Loucy (cell line): ENCODE data around the gene DRD1.

ENCODE experiments used
- H2AFZ ChIP-seq: fragments of 200-600 bp; sonication (generic); 2 replicates; pipeline ENCODE4 v1.6.0; 2016; ENCODE audit warnings: antibody characterized with exemption, mild to moderate bottlenecking, low read length, moderate library complexity
- H3F3A ChIP-seq: fragments of 200-600 bp; 2 replicates; pipeline ENCODE4 v1.6.0; 2016; ENCODE audit warnings: antibody characterized with exemption, low read depth, mild to moderate bottlenecking
- H3K27me3 ChIP-seq: fragments of 200-600 bp; sonication (generic); 2 replicates; pipeline ENCODE4 v1.6.1; 2014; ENCODE audit warnings: low read length, mild to moderate bottlenecking; ENCODE audit not compliant: insufficient read depth, poor library complexity, severe bottlenecking
- H3K36me3 ChIP-seq: fragments of 200-600 bp; sonication (generic); 2 replicates; pipeline ENCODE4 v1.6.1; 2016; ENCODE audit warnings: low read length; ENCODE audit not compliant: insufficient read depth
- H3K4me1 ChIP-seq: fragments of 200-600 bp; sonication (generic); 2 replicates; pipeline ENCODE4 v1.5.1; 2014; ENCODE audit warnings: low read length, mild to moderate bottlenecking; ENCODE audit not compliant: insufficient read depth, poor library complexity, severe bottlenecking
- H3K4me2 ChIP-seq: fragments of 200-600 bp; sonication (generic); 2 replicates; pipeline ENCODE4 v1.6.0; 2014; ENCODE audit warnings: antibody characterized with exemption, low read length, low read depth, mild to moderate bottlenecking; ENCODE audit not compliant: poor library complexity, severe bottlenecking
- H3K4me3 ChIP-seq: fragments of 200-600 bp; sonication (generic); 2 replicates; pipeline ENCODE4 v1.5.1; 2014; ENCODE audit warnings: low read length, mild to moderate bottlenecking, mixed read lengths; ENCODE audit not compliant: poor library complexity, severe bottlenecking
- H3K79me2 ChIP-seq: fragments of 200-600 bp; sonication (generic); 2 replicates; pipeline ENCODE4 v1.6.1; 2014; ENCODE audit warnings: low read length; ENCODE audit not compliant: insufficient read depth
- H3K9ac ChIP-seq: fragments of 200-600 bp; sonication (generic); 2 replicates; pipeline ENCODE4 v1.6.0; 2014; ENCODE audit warnings: mild to moderate bottlenecking, low read depth, low read length, moderate library complexity; ENCODE audit not compliant: poor library complexity, severe bottlenecking
- H3K9me2 ChIP-seq: fragments of 200-600 bp; sonication (generic); replicated peaks from 2 replicates; pipeline ENCODE4 v1.6.1; 2016; ENCODE audit warnings: low read depth, low read length, mixed read lengths
- H3K9me3 ChIP-seq: fragments of 200-600 bp; sonication (generic); 2 replicates; pipeline ENCODE4 v1.6.1; 2014; ENCODE audit warnings: mild to moderate bottlenecking, antibody characterized with exemption, low read length, low read depth; ENCODE audit not compliant: insufficient read depth
- H4K20me1 ChIP-seq: fragments of 200-600 bp; sonication (generic); 2 replicates; pipeline ENCODE4 v1.6.0; 2014; ENCODE audit warnings: antibody characterized with exemption, low read length, mild to moderate bottlenecking; ENCODE audit not compliant: insufficient read depth, poor library complexity, severe bottlenecking
- CTCF ChIP-seq: fragments of 200-600 bp; sonication (generic); conservative IDR thresholded peaks from 2 replicates; pipeline ENCODE4 v1.5.1; 2014; ENCODE audit warnings: mild to moderate bottlenecking, antibody characterized with exemption, low read length
- EZH2phosphoT487 ChIP-seq: fragments of 200-600 bp; IDR thresholded peaks from 2 replicates; pipeline ENCODE4 v1.6.1; 2018; ENCODE audit warnings: antibody characterized with exemption, mild to moderate bottlenecking, moderate library complexity, borderline replicate concordance

The DRD1 gene

GRCh38 chr5:175470781-175471180 lies 26.8 kb upstream of the DRD1 start:
- no peaks in the 10 kb centered on the region for H3K9me3 ChIP-seq
- H4K20me1 ChIP-seq: no peaks in the 10 kb centered on the region
- H3K79me2 ChIP-seq: no peaks in the 10 kb centered on the region
- TF ChIP-seq CTCF: no peak
- no peak for TF ChIP-seq EZH2phosphoT487
- no peak overlapping the region for H2AFZ ChIP-seq
- no peak overlapping the region for H3K9ac ChIP-seq
- no peak overlapping the region for H3K4me3 ChIP-seq
- H3K27me3 ChIP-seq: no peaks in the 10 kb centered on the region
- no peaks in the 10 kb centered on the region for H3F3A ChIP-seq
- no peaks in the 10 kb centered on the region for H3K4me1 ChIP-seq
- H3K4me2 ChIP-seq: no peak overlapping the region
- H3K9me2 ChIP-seq: no peaks in the 10 kb centered on the region
- no peaks in the 10 kb centered on the region for H3K36me3 ChIP-seq

GRCh38 chr5:175469916-175470315 lies 25.9 kb upstream of the DRD1 start:
- Histone ChIP-seq H3K4me2 (no peak overlapping the region), H3K27me3 (no peaks in the 10 kb centered on the region), H3K9me3 (no peaks in the 10 kb centered on the region), H3K4me1 (no peaks in the 10 kb centered on the region), H3K9me2 (no peaks in the 10 kb centered on the region), H3K36me3 (no peaks in the 10 kb centered on the region), H3K4me3 (no peak overlapping the region), H3K9ac (no peak overlapping the region), H3F3A (no peaks in the 10 kb centered on the region), H2AFZ (no peak overlapping the region), H4K20me1 (no peaks in the 10 kb centered on the region), H3K79me2 (no peaks in the 10 kb centered on the region)
- TF ChIP-seq EZH2phosphoT487: no peak
- no peak for TF ChIP-seq CTCF

- H3K9me3 ChIP-seq: no peaks in the 10 kb centered on the region
- H3K79me2 ChIP-seq: no peaks in the 10 kb centered on the region
- no peaks in the 10 kb centered on the region for H3K9me2 ChIP-seq
- TF ChIP-seq EZH2phosphoT487 (no peak), CTCF (no peak)
- no peaks in the 10 kb centered on the region for H3K36me3 ChIP-seq
- no peaks in the 10 kb centered on the region for H3F3A ChIP-seq
- no peak overlapping the region for H3K4me3 ChIP-seq
- no peak overlapping the region for H2AFZ ChIP-seq
- H3K4me2 ChIP-seq: no peak overlapping the region
- H4K20me1 ChIP-seq: no peaks in the 10 kb centered on the region
- H3K4me1 ChIP-seq: no peaks in the 10 kb centered on the region
- H3K27me3 ChIP-seq: no peaks in the 10 kb centered on the region
- H3K9ac ChIP-seq: no peak overlapping the region
Observed at GRCh38 chr5:175468892-175469291, 24.9 kb upstream of the DRD1 start.
